ENCODE results near the gene SAG. TPM values are rescaled to one million over a fixed set of nuclear protein-coding genes. Genes with fewer than 3 reads are reported as not detected.

The SAG gene
- total and polyA plus RNA-seq, 4 donors, result not detected

DNA sequence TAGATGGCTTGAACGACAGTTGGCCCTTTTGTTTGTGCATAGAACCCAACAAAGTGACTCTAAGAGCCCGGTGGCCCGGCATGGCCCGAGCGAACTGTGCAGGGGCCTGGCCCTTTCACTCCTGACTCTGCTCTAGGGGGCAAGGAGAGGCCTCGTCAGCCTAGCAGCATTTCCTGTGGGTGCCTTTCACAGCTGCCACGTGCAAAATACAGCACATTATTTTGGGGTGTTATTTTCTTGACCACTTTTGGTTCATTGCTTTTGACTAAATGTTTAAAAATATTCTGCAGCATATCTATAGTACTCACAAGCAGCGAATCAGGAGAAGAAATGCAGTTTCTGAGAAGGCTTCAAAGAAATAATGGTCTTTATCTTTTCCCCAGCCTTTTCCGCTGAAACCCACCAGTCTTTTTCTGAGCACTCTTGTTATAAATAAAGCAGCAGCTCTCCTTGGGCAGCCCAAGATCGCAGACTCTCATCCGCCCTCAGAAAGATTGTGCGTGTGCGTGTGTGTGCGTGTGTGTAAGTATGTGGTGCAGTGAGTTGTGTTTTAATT lies 78.0 kb downstream of the SAG start:
- peaks cover 0 to 42% (median 29%) of the 10 kb centered on the region in 4 donors for H3K4me1 ChIP-seq (ENCODE audit: control insufficient read depth in 4 of 4, insufficient read depth in 4 of 4, low read length in 3 of 4)
- H3K9me3 ChIP-seq (ENCODE audit: control insufficient read depth in 4 of 4, low read length in 3 of 4), result no peaks in the 10 kb centered on the region
- H3K36me3 ChIP-seq (ENCODE audit: control insufficient read depth in 4 of 4, insufficient read depth in 3 of 4, low read depth in 1 of 4, low read length in 3 of 4), result no peaks in the 10 kb centered on the region
- H3K4me3 ChIP-seq (ENCODE audit: low read depth in 1 of 3, low read length in 3 of 3), result no peak overlapping the region
- WGBS, result 71% methylated on average over 14 of the region's 14 CpGs
- no peak overlapping the region for H3K27ac ChIP-seq (ENCODE audit: low read depth in 1 of 2, low read length in 2 of 2)
- H3K9ac ChIP-seq (ENCODE audit: low read depth in 1 of 2, low read length in 2 of 2), result no peak overlapping the region
- TF ChIP-seq, protein P1, sequence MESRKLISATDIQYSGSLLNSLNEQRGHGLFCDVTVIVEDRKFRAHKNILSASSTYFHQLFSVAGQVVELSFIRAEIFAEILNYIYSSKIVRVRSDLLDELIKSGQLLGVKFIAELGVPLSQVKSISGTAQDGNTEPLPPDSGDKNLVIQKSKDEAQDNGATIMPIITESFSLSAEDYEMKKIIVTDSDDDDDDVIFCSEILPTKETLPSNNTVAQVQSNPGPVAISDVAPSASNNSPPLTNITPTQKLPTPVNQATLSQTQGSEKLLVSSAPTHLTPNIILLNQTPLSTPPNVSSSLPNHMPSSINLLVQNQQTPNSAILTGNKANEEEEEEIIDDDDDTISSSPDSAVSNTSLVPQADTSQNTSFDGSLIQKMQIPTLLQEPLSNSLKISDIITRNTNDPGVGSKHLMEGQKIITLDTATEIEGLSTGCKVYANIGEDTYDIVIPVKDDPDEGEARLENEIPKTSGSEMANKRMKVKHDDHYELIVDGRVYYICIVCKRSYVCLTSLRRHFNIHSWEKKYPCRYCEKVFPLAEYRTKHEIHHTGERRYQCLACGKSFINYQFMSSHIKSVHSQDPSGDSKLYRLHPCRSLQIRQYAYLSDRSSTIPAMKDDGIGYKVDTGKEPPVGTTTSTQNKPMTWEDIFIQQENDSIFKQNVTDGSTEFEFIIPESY (IDR thresholded peaks at IDR 0.05), result no peak
- TF ChIP-seq NR2F2 (IDR thresholded peaks at IDR 0.05) (no peak), SP1 (IDR thresholded peaks at IDR 0.05) (no peak), FOXA2 (IDR thresholded peaks at IDR 0.05) (no peak)
- TF ChIP-seq, protein P2, sequence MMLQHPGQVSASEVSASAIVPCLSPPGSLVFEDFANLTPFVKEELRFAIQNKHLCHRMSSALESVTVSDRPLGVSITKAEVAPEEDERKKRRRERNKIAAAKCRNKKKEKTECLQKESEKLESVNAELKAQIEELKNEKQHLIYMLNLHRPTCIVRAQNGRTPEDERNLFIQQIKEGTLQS (IDR thresholded peaks at IDR 0.05), result no peak
- TF ChIP-seq, protein P3, sequence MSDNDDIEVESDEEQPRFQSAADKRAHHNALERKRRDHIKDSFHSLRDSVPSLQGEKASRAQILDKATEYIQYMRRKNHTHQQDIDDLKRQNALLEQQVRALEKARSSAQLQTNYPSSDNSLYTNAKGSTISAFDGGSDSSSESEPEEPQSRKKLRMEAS (IDR thresholded peaks at IDR 0.05), result no peak
- no peak for DNase-seq (ENCODE audit: low spot score)
- no peaks in the 10 kb centered on the region for H3K27me3 ChIP-seq (ENCODE audit: control insufficient read depth in 4 of 4, insufficient read depth in 4 of 4, low read length in 3 of 4)

DNA sequence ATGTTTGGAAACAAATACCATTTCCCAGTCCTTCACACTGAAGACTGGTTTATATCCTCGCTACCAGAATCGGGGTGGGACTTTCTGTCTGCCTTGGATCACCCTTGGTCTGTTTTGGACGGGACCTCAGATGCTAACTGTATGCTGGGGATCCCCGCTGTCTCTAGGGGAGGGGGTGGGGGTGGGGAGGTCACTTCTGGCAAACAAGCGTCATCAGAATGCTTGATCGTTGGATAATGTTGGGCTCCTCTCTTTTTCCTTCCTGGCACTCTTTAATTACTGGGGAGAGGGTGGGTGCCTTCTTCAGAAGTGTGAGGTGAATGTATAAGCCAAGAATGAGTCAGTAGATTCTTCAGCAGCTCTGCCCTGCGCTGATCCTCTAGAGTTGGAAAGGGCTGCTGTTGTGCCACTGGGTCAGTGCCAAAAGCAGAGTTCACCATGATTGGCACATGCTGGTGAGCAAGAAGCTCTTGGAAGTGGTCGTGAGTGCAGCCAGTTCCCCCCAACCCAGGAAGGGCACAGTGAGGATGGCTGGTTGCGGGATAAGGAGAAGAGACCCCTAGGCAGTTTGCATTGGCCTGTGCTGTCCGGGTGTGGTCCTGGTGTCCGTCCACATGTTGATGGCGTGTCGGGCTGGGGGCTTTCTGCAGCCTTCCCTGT lies 78.9 kb downstream of the SAG start:
- no peak overlapping the region for H3K4me3 ChIP-seq (ENCODE audit: low read depth in 1 of 3, low read length in 3 of 3)
- H3K9me3 ChIP-seq (ENCODE audit: control insufficient read depth in 4 of 4, low read length in 3 of 4), result no peaks in the 10 kb centered on the region
- TF ChIP-seq FOXA2 (IDR thresholded peaks at IDR 0.05) (no peak), YY1 (IDR thresholded peaks at IDR 0.05) (no peak), FOXA1 (IDR thresholded peaks at IDR 0.05) (no peak), HNF4G (IDR thresholded peaks at IDR 0.05) (no peak), SP1 (IDR thresholded peaks at IDR 0.05) (no peak), GABPA (IDR thresholded peaks at IDR 0.05 in 1 of 2, conservative IDR thresholded peaks at IDR 0.05 in 1 of 2) (no peak), TAF1 (conservative IDR thresholded peaks at IDR 0.05) (no peak), NR2F2 (IDR thresholded peaks at IDR 0.05) (no peak), RAD21 (IDR thresholded peaks at IDR 0.05) (no peak), HNF4A (conservative IDR thresholded peaks at IDR 0.05) (no peak), EGR1 (IDR thresholded peaks at IDR 0.05; ENCODE audit: low read depth in 2 of 2) (no peak)
- TF ChIP-seq, protein P2 (IDR thresholded peaks at IDR 0.05), result no peak
- TF ChIP-seq, protein P1 (IDR thresholded peaks at IDR 0.05), result no peak
- TF ChIP-seq, protein P3 (IDR thresholded peaks at IDR 0.05), result no peak
- no peaks in the 10 kb centered on the region for H3K36me3 ChIP-seq (ENCODE audit: control insufficient read depth in 4 of 4, insufficient read depth in 3 of 4, low read depth in 1 of 4, low read length in 3 of 4)
- no peaks in the 10 kb centered on the region for H3K27me3 ChIP-seq (ENCODE audit: control insufficient read depth in 4 of 4, insufficient read depth in 4 of 4, low read length in 3 of 4)
- H3K9ac ChIP-seq (ENCODE audit: low read depth in 1 of 2, low read length in 2 of 2), result no peak overlapping the region
- 77% methylated on average over 13 of the region's 13 CpGs for WGBS
- no peak for DNase-seq (ENCODE audit: low spot score)
- peak overlapping the region; percentile 78 to 82 for H3K27ac ChIP-seq (ENCODE audit: low read depth in 1 of 2, low read length in 2 of 2)
- peaks cover 0 to 32% (median 23%) of the 10 kb centered on the region in 4 donors for H3K4me1 ChIP-seq (ENCODE audit: control insufficient read depth in 4 of 4, insufficient read depth in 4 of 4, low read length in 3 of 4)

Data from liver (tissue), 9 donors.